ENCODE results near the gene PREX1.

- TF ChIP-seq ZFP3 (CRISPR knock-in tag; IDR thresholded peaks at IDR 0.05): no peak
- no peak for TF ChIP-seq SNAI2 (CRISPR knock-in tag; IDR thresholded peaks at IDR 0.05)
- no peak for TF ChIP-seq ZNF8 (CRISPR knock-in tag; IDR thresholded peaks at IDR 0.05)
Measured at GRCh38 chr20:48679011-48679410, 148.8 kb downstream of the PREX1 start.
